ENCODE data around the gene MAN1A2. TPM values are rescaled to one million over a fixed set of nuclear protein-coding genes. Genes with fewer than 3 reads are reported as not detected.

Gene MAN1A2
- total RNA-seq, 4 donors from 2014 or later, result 28.9 to 46.2 (median 35.0) TPM

GRCh38 chr1:117389284-117389683, 22.0 kb downstream of the MAN1A2 start:
- no peak for TF ChIP-seq POLR2AphosphoS5 (IDR thresholded peaks at IDR 0.05)
- no peak for TF ChIP-seq EP300 (IDR thresholded peaks at IDR 0.05)
- TF ChIP-seq POLR2A (IDR thresholded peaks at IDR 0.05), result no peak
- TF ChIP-seq CTCF (IDR thresholded peaks at IDR 0.05), result no peak
- Histone ChIP-seq H3K4me1 (peaks cover 22% of the 10 kb centered on the region), H3K27ac (no peak overlapping the region), H3K36me3 (no peaks in the 10 kb centered on the region), H3K4me3 (no peak overlapping the region), H3K9me3 (no peaks in the 10 kb centered on the region), H3K27me3 (no peaks in the 10 kb centered on the region)
- DNase-seq (ENCODE audit: low spot score in 2 of 2), result no peak
- WGBS, result 87% methylated on average over 3 of the region's 3 CpGs

GRCh38 chr1:117389779-117390178, 22.5 kb downstream of the MAN1A2 start:
- no peaks in the 10 kb centered on the region for H3K36me3 ChIP-seq
- WGBS, result 91% methylated on average over 1 of the region's 1 CpG

GRCh38 chr1:117392771-117393170, 25.5 kb downstream of the MAN1A2 start:
- TF ChIP-seq POLR2AphosphoS5 (IDR thresholded peaks at IDR 0.05) (no peak), EP300 (IDR thresholded peaks at IDR 0.05) (no peak), CTCF (IDR thresholded peaks at IDR 0.05) (no peak), POLR2A (IDR thresholded peaks at IDR 0.05) (no peak)
- Histone ChIP-seq H3K9me3 (no peaks in the 10 kb centered on the region), H3K4me1 (peaks cover 20% of the 10 kb centered on the region), H3K4me3 (no peak overlapping the region), H3K36me3 (no peaks in the 10 kb centered on the region), H3K27me3 (no peaks in the 10 kb centered on the region), H3K27ac (no peak overlapping the region)
- 3% methylated on average over 1 of the region's 1 CpG for WGBS
- no peak for DNase-seq (ENCODE audit: low spot score in 2 of 2)

More at GRCh38 chr1:117389779-117390178, 22.5 kb downstream of the MAN1A2 start:
- Histone ChIP-seq H3K4me1 (peaks cover 22% of the 10 kb centered on the region), H3K9me3 (no peaks in the 10 kb centered on the region), H3K27ac (no peak overlapping the region), H3K27me3 (no peaks in the 10 kb centered on the region), H3K4me3 (no peak overlapping the region)
- DNase-seq (ENCODE audit: low spot score in 2 of 2), result no peak
- TF ChIP-seq POLR2AphosphoS5 (IDR thresholded peaks at IDR 0.05), result no peak
- TF ChIP-seq CTCF (IDR thresholded peaks at IDR 0.05), result no peak
- TF ChIP-seq POLR2A (IDR thresholded peaks at IDR 0.05), result no peak

- Histone ChIP-seq H3K9me3 (no peaks in the 10 kb centered on the region), H3K27me3 (no peaks in the 10 kb centered on the region), H3K27ac (no peak overlapping the region), H3K36me3 (no peaks in the 10 kb centered on the region), H3K4me3 (no peak overlapping the region), H3K4me1 (peaks cover 18% of the 10 kb centered on the region)
- DNase-seq (ENCODE audit: low spot score in 2 of 2), result no peak
- no peak for TF ChIP-seq CTCF (IDR thresholded peaks at IDR 0.05)
- TF ChIP-seq POLR2A (IDR thresholded peaks at IDR 0.05), result no peak
- no peak for TF ChIP-seq POLR2AphosphoS5 (IDR thresholded peaks at IDR 0.05)
- no peak for TF ChIP-seq EP300 (IDR thresholded peaks at IDR 0.05)
These were observed 28.8 kb downstream of the MAN1A2 start for GRCh38 chr1:117396074-117396473.

GRCh38 chr1:117396636-117397035, 29.4 kb downstream of the MAN1A2 start:
- no peak overlapping the region for H3K27ac ChIP-seq
- H3K36me3 ChIP-seq, result no peaks in the 10 kb centered on the region

More at GRCh38 chr1:117396636-117397035, 29.4 kb downstream of the MAN1A2 start:
- TF ChIP-seq EP300 (IDR thresholded peaks at IDR 0.05) (no peak), CTCF (IDR thresholded peaks at IDR 0.05) (no peak)
- no peaks in the 10 kb centered on the region for H3K27me3 ChIP-seq
- H3K4me3 ChIP-seq, result no peak overlapping the region
- no peak for DNase-seq (ENCODE audit: low spot score in 2 of 2)
- no peaks in the 10 kb centered on the region for H3K9me3 ChIP-seq
- H3K4me1 ChIP-seq, result peaks cover 18% of the 10 kb centered on the region
